Right lobe of liver (tissue), 6 donors: ENCODE results near the gene ANKS4B. TPM values are rescaled to one million over a fixed set of nuclear protein-coding genes. Genes with fewer than 3 reads are reported as not detected.
"Not testable (repeated sequence)": the region's sequence is repeated elsewhere in the genome, so short reads cannot be mapped to it uniquely, and the experiment has no call there.

ENCODE experiments used
- ATAC-seq, 4 donors: fragments of 200-7000 bp; cut with Tn5 transposase; one replicate each; pipeline ENCODE4 v1.9.1; 2020; ENCODE audit warnings: mild to moderate bottlenecking in 4 of 4, moderate library complexity in 4 of 4
- DNase-seq, 3 donors: peaks; one replicate each; pipeline ENCODE4 v3.0.0-alpha.2; 2020
- H3K27ac ChIP-seq, 3 donors: fragments of 200-600 bp; one replicate each; pipeline ENCODE4 v1.8.0; 2022
- H3K27me3 ChIP-seq, 2 donors: fragments of 200-600 bp; one replicate each; pipeline ENCODE4 v1.8.0; 2022
- H3K36me3 ChIP-seq, 4 donors: fragments of 200-600 bp; sonication (generic) in 1 of 4; one replicate each; pipeline versions ENCODE4 v1.5.1 to v1.8.0; 2017 to 2022; ENCODE audit warnings: control low read depth in 1 of 4
- H3K4me1 ChIP-seq, 4 donors: fragments of 200-600 bp; sonication (generic) in 1 of 4; one replicate each; pipeline versions ENCODE4 v1.5.1 to v1.8.0; 2017 to 2022; ENCODE audit warnings: control low read depth in 1 of 4
- H3K4me3 ChIP-seq, 3 donors: fragments of 200-600 bp; one replicate each; pipeline ENCODE4 v1.8.0; 2022
- H3K9me3 ChIP-seq, 4 donors: fragments of 200-600 bp; sonication (generic) in 1 of 4; one replicate each; pipeline versions ENCODE4 v1.5.1 to v1.8.0; 2017 to 2022; ENCODE audit warnings: control low read depth in 1 of 4
- CTCF ChIP-seq, 4 donors: fragments of 200-600 bp in 3 of 4; fragments of 450-650 bp in 1 of 4; IDR thresholded peaks; one replicate each; pipeline versions ENCODE4 v1.5.1 to v1.8.0; 2016 to 2022; ENCODE audit warnings: antibody characterized with exemption in 4 of 4, mild to moderate bottlenecking in 2 of 4
- POLR2A ChIP-seq: fragments of 450-650 bp; IDR thresholded peaks from one replicate; pipeline ENCODE4 v1.6.1; 2017; ENCODE audit warnings: antibody characterized with exemption, mild to moderate bottlenecking
- WGBS: methylation state at CpG from one replicate; pipeline ENCODE4 v1.1.6; 2018; ENCODE audit warnings: low coverage, low lambda C conversion rate; ENCODE audit not compliant: insufficient coverage; ENCODE audit errors: missing lambda C conversion rate; 5-methylcytosine and 5-hydroxymethylcytosine counted together
- intact Hi-C, 2 donors: fragments of 100-400 bp; cut with DNase I; formaldehyde crosslinking; loops; one replicate each; pipeline versions ENCODE4 v1.11.2 to v1.14.1; 2022
- total RNA-seq, 6 experiments: library from RNA; depleted of rRNA in 2 of 6; stranded (reverse); fragments of >200 nt in 2 of 6; fragmentation: NEBNext Ultra II Directional in 3 of 6; extraction: Animal tissue kit (Norgen Biotek cat#: 25700) in 3 of 6; gene quantifications; one replicate each; pipeline versions ENCODE4 v1.1.0 to v1.2.4, GENCODE V29; 2016 to 2023
- donor health status: DM: no; HTN: yes; CAD: no.
- donor health status: DM: no; HTN: no; CAD: no.
- donor health status: DM: no; HTN: no; CAD: no.
- donor health status: DM: no; HTN: yes; CAD: no.
- donor health status: DM: no; HTN: yes; CAD: no.

ANKS4B gene
- total RNA-seq, 6 experiments from 2014 or later, result 10.0 to 16.3 (median 11.4) TPM

GRCh38 chr16:21265104-21265837 lies 31.8 kb downstream of the ANKS4B start:
- Histone ChIP-seq H3K27me3 (no peaks in the 10 kb centered on the region), H3K4me1 (peaks cover 0 to 57% (median 14%) of the 10 kb centered on the region in 4 donors), H3K4me3 (no peak overlapping the region), H3K27ac (peak overlapping the region; percentile 53 to 95 (median 57)), H3K9me3 (no peaks in the 10 kb centered on the region), H3K36me3 (no peaks in the 10 kb centered on the region)
- WGBS, result 36% methylated on average over 7 of the region's 9 CpGs
- intact Hi-C loops, result no loop called here
- peak; percentile 72 to 77 (median 74) for ATAC-seq
- TF ChIP-seq CTCF (IDR thresholded peaks at IDR 0.05), result no peak
- peak; percentile 16 for TF ChIP-seq POLR2A
- DNase-seq, result peak; percentile 63 to 84 (median 79)

- intact Hi-C loops, result no loop called here
- 100% methylated on average over 3 of the region's 4 CpGs for WGBS
- DNase-seq, result no peak
- Histone ChIP-seq H3K27ac (peak overlapping the region in 1 of 3 donors; percentile 95), H3K4me3 (no peak overlapping the region), H3K4me1 (peaks cover 0 to 41% (median 4%) of the 10 kb centered on the region in 4 donors), H3K36me3 (no peaks in the 10 kb centered on the region), H3K9me3 (no peaks in the 10 kb centered on the region), H3K27me3 (no peaks in the 10 kb centered on the region)
- TF ChIP-seq POLR2A (no peak), CTCF (IDR thresholded peaks at IDR 0.05) (no peak)
- ATAC-seq, result no peak
These were observed 33.8 kb downstream of the ANKS4B start for GRCh38 chr16:21267298-21267697.

GRCh38 chr16:21268236-21268635 lies 34.7 kb downstream of the ANKS4B start:
- no peak for TF ChIP-seq CTCF (IDR thresholded peaks at IDR 0.05)
- TF ChIP-seq POLR2A, result no peak
- no peak for DNase-seq
- 90% methylated on average over 9 of the region's 9 CpGs for WGBS
- Histone ChIP-seq H3K27me3 (no peaks in the 10 kb centered on the region), H3K27ac (no peak overlapping the region), H3K4me3 (no peak overlapping the region), H3K9me3 (no peaks in the 10 kb centered on the region), H3K4me1 (peaks cover 0 to 36% (median 4%) of the 10 kb centered on the region in 4 donors), H3K36me3 (no peaks in the 10 kb centered on the region)
- ATAC-seq, result no peak
- intact Hi-C loops, result no loop called here

GRCh38 chr16:21272253-21272652 lies 38.8 kb downstream of the ANKS4B start:
- ATAC-seq (no peak), DNase-seq (no peak)
- Histone ChIP-seq H3K27me3 (no peaks in the 10 kb centered on the region), H3K36me3 (no peaks in the 10 kb centered on the region), H3K4me1 (no peaks in the 10 kb centered on the region), H3K27ac (no peak overlapping the region), H3K9me3 (no peaks in the 10 kb centered on the region), H3K4me3 (no peak overlapping the region)
- TF ChIP-seq POLR2A (no peak), CTCF (IDR thresholded peaks at IDR 0.05) (no peak)
- intact Hi-C loops, result no loop called here
- 78% methylated on average over 2 of the region's 2 CpGs for WGBS

GRCh38 chr16:21272763-21273162 lies 39.3 kb downstream of the ANKS4B start:
- WGBS, result 83% methylated on average over 1 of the region's 3 CpGs
- H3K27me3 ChIP-seq, ATAC-seq, intact Hi-C loops, H3K9me3 ChIP-seq, H3K27ac ChIP-seq, DNase-seq, H3K4me3 ChIP-seq, H3K36me3 ChIP-seq, H3K4me1 ChIP-seq: not testable (repeated sequence)
